DND-41 (cell line): ENCODE results near the gene MINPP1.

Experiments used
- ATAC-seq: fragments of 200-7000 bp; cut with Tn5 transposase; 3 replicates; pipeline ENCODE4 v1.9.1; 2021; ENCODE audit warnings: low read depth; ENCODE audit not compliant: insufficient read depth
- DNase-seq: peaks from one replicate; pipeline ENCODE4 v3.0.0-alpha.2; 2020
- H2AFZ ChIP-seq: 2 replicates; pipeline ENCODE4 v1.6.0; 2012; ENCODE audit warnings: low read depth, low read length
- H3K27ac ChIP-seq: 2 replicates; pipeline ENCODE4 v1.5.1; 2012; ENCODE audit warnings: low read length, inconsistent platforms
- H3K27me3 ChIP-seq: fragments of 200-600 bp; sonication (generic); 2 replicates; pipeline ENCODE4 v1.6.0; 2012; ENCODE audit warnings: low read length, mild to moderate bottlenecking, inconsistent platforms; ENCODE audit not compliant: insufficient read depth, poor library complexity
- H3K36me3 ChIP-seq: 2 replicates; pipeline ENCODE4 v1.5.1; 2012; ENCODE audit warnings: low read length, inconsistent platforms; ENCODE audit not compliant: insufficient read depth
- H3K4me1 ChIP-seq: 2 replicates; pipeline ENCODE4 v1.5.1; 2012; ENCODE audit warnings: mild to moderate bottlenecking, low read length; ENCODE audit not compliant: insufficient read depth
- H3K4me2 ChIP-seq: 2 replicates; pipeline ENCODE4 v1.6.0; 2012; ENCODE audit warnings: mild to moderate bottlenecking, moderate library complexity, low read length, inconsistent platforms; ENCODE audit not compliant: insufficient read depth
- H3K4me3 ChIP-seq, 2 experiments: fragments of 200-600 bp in 1 of 2; shearing (Covaris generic) in 1 of 2; 2 replicates each; pipeline ENCODE4 v1.5.1; 2012 to 2016; ENCODE audit warnings: inconsistent platforms in 2 of 2, low read length in 2 of 2, mild to moderate bottlenecking in 2 of 2, low read depth in 1 of 2, moderate library complexity in 1 of 2
- H3K79me2 ChIP-seq: 2 replicates; pipeline ENCODE4 v1.6.0; 2012; ENCODE audit warnings: low read length, inconsistent platforms; ENCODE audit not compliant: insufficient read depth
- H3K9ac ChIP-seq: 2 replicates; pipeline ENCODE4 v1.6.0; 2012; ENCODE audit warnings: low read depth, mild to moderate bottlenecking, inconsistent platforms, low read length, moderate library complexity
- H3K9me3 ChIP-seq: 2 replicates; pipeline ENCODE4 v1.5.1; 2012; ENCODE audit warnings: low read length, moderate library complexity, mild to moderate bottlenecking, inconsistent platforms; ENCODE audit not compliant: insufficient read depth, severe bottlenecking
- H4K20me1 ChIP-seq: 2 replicates; pipeline ENCODE4 v1.6.0; 2012; ENCODE audit warnings: low read length; ENCODE audit not compliant: insufficient read depth
- CTCF ChIP-seq: IDR thresholded peaks from 2 replicates; pipeline ENCODE4 v1.5.1; 2012; ENCODE audit warnings: borderline replicate concordance, low read length, moderate library complexity, mild to moderate bottlenecking; ENCODE audit not compliant: poor library complexity, severe bottlenecking; ENCODE audit errors: extremely low read depth
- EZH2 ChIP-seq: IDR thresholded peaks from 3 replicates; pipeline ENCODE4 v1.6.1; 2012; ENCODE audit warnings: borderline replicate concordance, low read depth, mild to moderate bottlenecking, moderate library complexity, low read length, inconsistent platforms; ENCODE audit not compliant: severe bottlenecking

The MINPP1 gene

GRCh38 chr10:87559392-87559791 is 54.7 kb downstream of the MINPP1 start:
- Histone ChIP-seq H3K27me3 (no peaks in the 10 kb centered on the region), H3K4me1 (no peaks in the 10 kb centered on the region), H3K9ac (no peak overlapping the region), H3K4me3 (no peak overlapping the region), H3K9me3 (no peaks in the 10 kb centered on the region), H3K79me2 (no peaks in the 10 kb centered on the region), H3K36me3 (no peaks in the 10 kb centered on the region), H3K27ac (no peak overlapping the region), H2AFZ (no peak overlapping the region), H3K4me2 (no peak overlapping the region), H4K20me1 (no peaks in the 10 kb centered on the region)
- ATAC-seq, result no peak
- DNase-seq, result no peak
- TF ChIP-seq CTCF, result no peak
- TF ChIP-seq EZH2, result no peak

GRCh38 chr10:87560495-87561129 is 55.9 kb downstream of the MINPP1 start:
- Histone ChIP-seq H4K20me1 (no peaks in the 10 kb centered on the region), H3K4me3 (no peak overlapping the region), H3K27me3 (no peaks in the 10 kb centered on the region), H3K9me3 (no peaks in the 10 kb centered on the region), H3K4me1 (no peaks in the 10 kb centered on the region), H2AFZ (no peak overlapping the region), H3K9ac (no peak overlapping the region), H3K27ac (no peak overlapping the region), H3K4me2 (no peak overlapping the region), H3K79me2 (no peaks in the 10 kb centered on the region), H3K36me3 (no peaks in the 10 kb centered on the region)
- no peak for DNase-seq
- no peak for ATAC-seq
- TF ChIP-seq EZH2 (no peak), CTCF (no peak)

GRCh38 chr10:87562750-87563149 is 58.1 kb downstream of the MINPP1 start:
- H3K27me3 ChIP-seq, result no peaks in the 10 kb centered on the region
- H3K36me3 ChIP-seq, result no peaks in the 10 kb centered on the region
- ATAC-seq, result no peak
- H2AFZ ChIP-seq, result no peak overlapping the region
- H3K9ac ChIP-seq, result no peak overlapping the region
- H3K79me2 ChIP-seq, result no peaks in the 10 kb centered on the region
- no peaks in the 10 kb centered on the region for H3K4me1 ChIP-seq
- no peak for DNase-seq
- no peak overlapping the region for H3K4me2 ChIP-seq
- no peak overlapping the region for H3K4me3 ChIP-seq
- no peak for TF ChIP-seq CTCF
- H3K9me3 ChIP-seq, result no peaks in the 10 kb centered on the region
- H4K20me1 ChIP-seq, result no peaks in the 10 kb centered on the region
- no peak overlapping the region for H3K27ac ChIP-seq

GRCh38 chr10:87565010-87565409 is 60.3 kb downstream of the MINPP1 start:
- H4K20me1 ChIP-seq, result no peaks in the 10 kb centered on the region
- H3K4me2 ChIP-seq, result no peak overlapping the region
- no peak for TF ChIP-seq CTCF
- no peak for TF ChIP-seq EZH2
- no peaks in the 10 kb centered on the region for H3K79me2 ChIP-seq
- H3K4me3 ChIP-seq, result no peak overlapping the region
- no peak overlapping the region for H3K27ac ChIP-seq
- H3K4me1 ChIP-seq, result no peaks in the 10 kb centered on the region
- no peaks in the 10 kb centered on the region for H3K9me3 ChIP-seq
- H3K9ac ChIP-seq, result no peak overlapping the region
- ATAC-seq, result no peak
- DNase-seq, result no peak
- no peak overlapping the region for H2AFZ ChIP-seq
- H3K36me3 ChIP-seq, result no peaks in the 10 kb centered on the region
- H3K27me3 ChIP-seq, result no peaks in the 10 kb centered on the region
